GM12878 (cell line): ENCODE results near the gene NGF. TPM values are rescaled to one million over a fixed set of nuclear protein-coding genes. Genes with fewer than 3 reads are reported as not detected.

Experiments
- ATAC-seq: fragments of 200-7000 bp; cut with Tn5 transposase; 3 replicates; pipeline ENCODE4 v1.9.1; 2020; ENCODE audit warnings: mild to moderate bottlenecking, moderate library complexity
- BruUV-seq: library from RNA; stranded (reverse); fragments of 400-500 nt; replicated peaks from 2 replicates; lab custom pipeline; 2021; lab: Mats Ljungman, UMichigan
- CTCF ChIA-PET: fragments of 300-600 bp; sonication (Branson Sonifier 250); formaldehyde crosslinking; extraction: SDS; loops from one replicate; lab custom pipeline; 2021; ENCODE audit warnings: inconsistent platforms; lab: Yijun Ruan, JAX
- POLR2A ChIA-PET: fragments of 350-600 bp; formaldehyde crosslinking; extraction: SDS; loops from one replicate; lab custom pipeline; 2021; ENCODE audit warnings: inconsistent platforms; lab: Charles Lee
- RAD21 ChIA-PET: fragments of 300-600 bp; sonication (Branson Sonifier 250); formaldehyde crosslinking; loops from one replicate; lab custom pipeline; 2023; ENCODE audit warnings: antibody characterized with exemption; ENCODE audit not compliant: unreplicated experiment; lab: Charles Lee
- SMC1A ChIA-PET: fragments of 300-600 bp; sonication (Branson Sonifier 250); formaldehyde crosslinking; loops from one replicate; lab custom pipeline; 2023; ENCODE audit not compliant: unreplicated experiment, uncharacterized antibody; lab: Charles Lee
- DNase-seq: peaks from one replicate; pipeline ENCODE4 v3.0.0-alpha.2; 2011; ENCODE audit warnings: low read depth, low spot score
- FAIRE-seq: peaks from 3 replicates; lab custom pipeline; 2011; peaks lifted over from hg19 to GRCh38; lab: Jason Lieb, UNC
- H2AFZ ChIP-seq: 2 replicates; pipeline ENCODE4 v1.6.0; 2011; ENCODE audit warnings: low read depth, low read length, control low read depth; ENCODE audit not compliant: control insufficient read depth
- H3K27ac ChIP-seq: 2 replicates; pipeline ENCODE4 v1.5.1; 2011; ENCODE audit warnings: control low read depth; ENCODE audit not compliant: control insufficient read depth, insufficient read depth
- H3K27me3 ChIP-seq, 2 experiments: replicated peaks in 1 of 2; 2 replicates each; pipeline versions ENCODE4 v1.6.0 to v1.6.1; 2011; ENCODE audit warnings: low read length in 1 of 2; ENCODE audit not compliant: control insufficient read depth in 2 of 2, insufficient read depth in 2 of 2
- H3K36me3 ChIP-seq, 2 experiments: 2 replicates each; pipeline ENCODE4 v1.5.1; 2011; ENCODE audit warnings: low read length in 1 of 2; ENCODE audit not compliant: control insufficient read depth in 2 of 2, insufficient read depth in 2 of 2
- H3K4me1 ChIP-seq: 2 replicates; pipeline ENCODE4 v1.6.1; 2011; ENCODE audit warnings: mild to moderate bottlenecking, low read length, moderate library complexity, mixed read lengths; ENCODE audit not compliant: control insufficient read depth, insufficient read depth
- H3K4me2 ChIP-seq: 2 replicates; pipeline ENCODE4 v1.6.0; 2011; ENCODE audit warnings: control low read depth; ENCODE audit not compliant: control insufficient read depth, insufficient read depth
- H3K4me3 ChIP-seq: fragments of 200-600 bp; sonication (generic); 2 replicates; pipeline ENCODE4 v1.5.1; 2016
- H3K79me2 ChIP-seq: 2 replicates; pipeline ENCODE4 v1.6.0; 2011; ENCODE audit warnings: low read length; ENCODE audit not compliant: control insufficient read depth, insufficient read depth
- H3K9ac ChIP-seq: 2 replicates; pipeline ENCODE4 v1.8.0; 2011; ENCODE audit warnings: low read length, control low read depth, mixed read lengths; ENCODE audit not compliant: control insufficient read depth, insufficient read depth
- H3K9me3 ChIP-seq: replicated peaks from 3 replicates; pipeline ENCODE4 v1.5.1; 2011; ENCODE audit warnings: mild to moderate bottlenecking, low read length; ENCODE audit not compliant: control insufficient read depth, insufficient read depth
- H4K20me1 ChIP-seq: 2 replicates; pipeline ENCODE4 v1.6.0; 2011; ENCODE audit not compliant: control insufficient read depth, insufficient read depth
- ATF7 ChIP-seq: fragments of 450-650 bp; IDR thresholded peaks from 2 replicates; pipeline ENCODE4 v1.6.1; 2016; ENCODE audit warnings: low read depth, mild to moderate bottlenecking
- CBX3 ChIP-seq: fragments of 200-600 bp; sonication (generic); IDR thresholded peaks from 2 replicates; pipeline ENCODE4 v1.6.1; 2016; ENCODE audit warnings: low read depth, borderline replicate concordance
- CEBPB ChIP-seq, 2 experiments: fragments of 150-350 bp in 1 of 2; IDR thresholded peaks; 2 replicates each; pipeline ENCODE4 v1.6.1; 2012 to 2014; ENCODE audit warnings: low read depth in 2 of 2, low read length in 2 of 2, borderline replicate concordance in 1 of 2, inconsistent platforms in 1 of 2
- CHD2 ChIP-seq: IDR thresholded peaks from 2 replicates; pipeline ENCODE4 v1.6.1; 2011; ENCODE audit warnings: low read depth, low read length, improper control_type of control experiment, borderline replicate concordance
- FOXM1 ChIP-seq: IDR thresholded peaks from 2 replicates; pipeline ENCODE4 v1.6.1; 2012; ENCODE audit warnings: low read depth, mild to moderate bottlenecking, inconsistent platforms, low read length, moderate library complexity
- IRF5 ChIP-seq: fragments of 450-650 bp; IDR thresholded peaks from 2 replicates; pipeline ENCODE4 v1.6.1; 2017; ENCODE audit warnings: borderline replicate concordance
- NFYA ChIP-seq: IDR thresholded peaks from 2 replicates; pipeline ENCODE4 v1.6.1; 2011; ENCODE audit warnings: low read depth, mild to moderate bottlenecking, low read length, improper control_type of control experiment, borderline replicate concordance
- PML ChIP-seq: IDR thresholded peaks from 2 replicates; pipeline ENCODE4 v1.6.1; 2012; ENCODE audit warnings: low read length, inconsistent platforms
- RELB ChIP-seq: fragments of 450-650 bp; IDR thresholded peaks from 2 replicates; pipeline ENCODE4 v1.6.1; 2017; ENCODE audit warnings: low read depth, mild to moderate bottlenecking, moderate library complexity
- SREBF2 ChIP-seq: IDR thresholded peaks from 2 replicates; pipeline ENCODE4 v1.6.1; 2012; ENCODE audit warnings: mild to moderate bottlenecking, low read length
- STAT3 ChIP-seq: IDR thresholded peaks from 2 replicates; pipeline ENCODE4 v1.6.1; 2011; ENCODE audit warnings: low read depth, low read length, improper control_type of control experiment
- TAF1 ChIP-seq: IDR thresholded peaks from 2 replicates; pipeline ENCODE4 v1.6.1; 2011; ENCODE audit warnings: mild to moderate bottlenecking, low read depth, low read length, borderline replicate concordance
- TBL1XR1 ChIP-seq: IDR thresholded peaks from 2 replicates; pipeline ENCODE4 v1.6.1; 2012; ENCODE audit warnings: low read depth, low read length, improper control_type of control experiment
- WGBS: methylation state at CpG from one replicate; pipeline ENCODE4 v1.1.6; 2016; ENCODE audit warnings: low lambda C conversion rate; ENCODE audit not compliant: insufficient replicate concordance, insufficient coverage; ENCODE audit errors: missing lambda C conversion rate; 5-methylcytosine and 5-hydroxymethylcytosine counted together
- in situ Hi-C: fragments of 300-500 bp; cut with MboI; formaldehyde crosslinking; loops from 9 replicates; pipeline ENCODE4 v1.14.3; 2018; ENCODE audit warnings: mixed read lengths
- intact Hi-C: fragments of 100-400 bp; cut with micrococcal nuclease; formaldehyde crosslinking; loops from one replicate; pipeline ENCODE4 v1.14.2; 2022; ENCODE audit not compliant: unreplicated experiment
- polyA plus RNA-seq, 11 experiments: library from polyadenylated mRNA; depleted of rRNA in 4 of 11; unstranded in 6 of 11; stranded (reverse) in 5 of 11; fragments of >200 nt; fragmentation: Nextera tagmentation in 4 of 11; fragmentation: Illumina TruSeq in 1 of 11; extraction: Ambion mirVana in 4 of 11; extraction: Trizol in 1 of 11; gene quantifications; 1 replicate in 1 of 11; 2 replicates in 10 of 11; pipeline versions ENCODE4 v1.2.1 to v1.2.3, GENCODE V29; 2011 to 2016; ENCODE audit warnings: inconsistent platforms in 2 of 11, missing spikeins in 2 of 11, low read depth in 1 of 11
- total RNA-seq, 4 experiments: library from RNA; depleted of rRNA in 3 of 4; stranded (reverse); fragments of >200 nt in 3 of 4; fragmentation: Illumina TruSeq in 1 of 4; extraction: Trizol in 1 of 4; gene quantifications; 2 replicates each; pipeline versions ENCODE4 v1.2.1 to v1.2.3, GENCODE V29; 2013 to 2021

The NGF gene
- total and polyA plus RNA-seq, 10 of the 15 experiments (the other 5 are each of a cell fraction or from before 2014, with no cell fraction given), result not detected

- no peaks in the 10 kb centered on the region for H3K36me3 ChIP-seq
- BruUV-seq, result no TSS peak
- no peak for DNase-seq
- CTCF ChIA-PET, result interaction anchor here (1.0 kb wide), 1 partner anchor 207 kb away, joined by 3 read pairs; no protein-coding TSS in a partner anchor
- no peaks in the 10 kb centered on the region for H3K79me2 ChIP-seq
- H3K9me3 ChIP-seq, result no peaks in the 10 kb centered on the region
- no peak for ATAC-seq
- H3K4me2 ChIP-seq, result no peak overlapping the region
- H3K4me1 ChIP-seq, result no peaks in the 10 kb centered on the region
- H4K20me1 ChIP-seq, result no peaks in the 10 kb centered on the region
- TF ChIP-seq ATF7 (no peak), SREBF2 (no peak), TBL1XR1 (no peak), NFYA (no peak), TAF1 (no peak), CEBPB (IDR thresholded peaks at IDR 0.05; ENCODE audit: borderline replicate concordance in 1 of 2, low read depth in 2 of 2, low read length in 2 of 2) (no peak), RELB (no peak), FOXM1 (no peak), CBX3 (no peak), CHD2 (no peak), IRF5 (no peak), PML (no peak), STAT3 (no peak)
- TF ChIP-seq, all 136 proteins: peak for 0
- intact Hi-C loops, result no loop called here
- H3K9ac ChIP-seq, result no peak overlapping the region
- no peak for FAIRE-seq
- ChIA-PET SMC1A (no interaction called here), POLR2A (no interaction called here), RAD21 (no interaction called here)
- H3K27ac ChIP-seq, result no peak overlapping the region
- 0 out of 4 replicates have a peak, but pooled peaks cover 0 to 1% of the 10 kb centered on the region in 2 experiments for H3K27me3 ChIP-seq
- no peak overlapping the region for H2AFZ ChIP-seq
- in situ Hi-C loops, result no loop called here
- H3K4me3 ChIP-seq, result no peak overlapping the region
- WGBS, result 0% methylated on average over 2 of the region's 2 CpGs
Observed at GRCh38 chr1:115347282-115347681, 9.2 kb upstream of the NGF start.
